OCI-LY3 (cell line): ENCODE results near the gene AKAP8L.

ENCODE experiments used
- EZH2phosphoT487 ChIP-seq: fragments of 200-600 bp; shearing (Covaris generic); IDR thresholded peaks from 2 replicates; pipeline ENCODE4 v1.6.1; 2018; ENCODE audit warnings: antibody characterized with exemption, mixed run types, low read depth
- TF ChIP-seq, protein P1 (sequence below): fragments of 200-600, 300-600 bp; sonication (generic); IDR thresholded peaks from 2 replicates; pipeline ENCODE4 v1.5.1; 2014; ENCODE audit warnings: antibody characterized with exemption, low read length, low read depth

DNA sequence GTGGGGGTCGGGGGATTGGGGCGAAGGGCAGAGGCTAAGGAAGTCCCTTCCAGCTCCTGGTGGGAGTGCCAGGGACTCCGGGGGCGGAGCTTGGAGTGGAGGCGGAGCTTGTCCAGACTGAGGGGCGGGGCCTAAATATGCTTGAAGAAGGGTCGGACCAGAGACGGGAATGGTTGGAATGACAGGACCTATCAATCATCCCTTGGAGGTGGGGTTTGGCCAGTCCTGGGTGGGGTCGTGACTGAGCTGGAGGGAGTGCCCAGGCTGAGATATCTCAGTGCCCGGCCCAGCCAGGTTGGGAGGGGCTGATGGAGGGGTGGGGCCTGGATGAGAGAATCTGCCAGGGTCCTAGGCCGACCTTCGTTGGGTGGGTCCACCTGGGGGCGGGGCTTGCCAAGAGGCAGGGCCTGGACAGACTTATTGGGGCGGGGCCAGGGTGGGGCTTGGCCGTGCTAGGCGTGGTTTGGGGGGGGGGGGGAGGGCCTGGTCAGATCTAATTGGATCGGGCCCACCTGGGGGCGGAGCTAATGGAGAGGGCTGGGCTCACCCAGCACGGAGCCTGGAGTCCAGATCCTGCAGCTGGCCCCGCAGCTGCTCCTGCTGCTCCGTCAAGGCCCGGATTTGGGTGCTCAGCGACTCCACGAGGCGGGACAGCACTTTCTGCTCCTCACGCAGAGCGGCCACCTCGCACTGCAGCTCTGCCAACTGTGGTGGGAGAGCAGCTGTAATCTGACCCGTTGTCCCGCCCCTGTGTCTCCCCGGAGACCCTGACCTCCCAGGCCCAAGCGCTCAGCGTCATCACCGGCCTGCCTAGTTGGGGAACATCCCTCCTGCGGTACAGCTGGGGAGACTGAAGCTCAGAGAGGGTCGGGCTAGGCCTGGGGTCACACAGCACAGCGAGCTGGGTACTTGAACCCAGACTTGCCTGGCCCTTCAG is 33.6 kb upstream of the AKAP8L start:
- TF ChIP-seq, protein P1, sequence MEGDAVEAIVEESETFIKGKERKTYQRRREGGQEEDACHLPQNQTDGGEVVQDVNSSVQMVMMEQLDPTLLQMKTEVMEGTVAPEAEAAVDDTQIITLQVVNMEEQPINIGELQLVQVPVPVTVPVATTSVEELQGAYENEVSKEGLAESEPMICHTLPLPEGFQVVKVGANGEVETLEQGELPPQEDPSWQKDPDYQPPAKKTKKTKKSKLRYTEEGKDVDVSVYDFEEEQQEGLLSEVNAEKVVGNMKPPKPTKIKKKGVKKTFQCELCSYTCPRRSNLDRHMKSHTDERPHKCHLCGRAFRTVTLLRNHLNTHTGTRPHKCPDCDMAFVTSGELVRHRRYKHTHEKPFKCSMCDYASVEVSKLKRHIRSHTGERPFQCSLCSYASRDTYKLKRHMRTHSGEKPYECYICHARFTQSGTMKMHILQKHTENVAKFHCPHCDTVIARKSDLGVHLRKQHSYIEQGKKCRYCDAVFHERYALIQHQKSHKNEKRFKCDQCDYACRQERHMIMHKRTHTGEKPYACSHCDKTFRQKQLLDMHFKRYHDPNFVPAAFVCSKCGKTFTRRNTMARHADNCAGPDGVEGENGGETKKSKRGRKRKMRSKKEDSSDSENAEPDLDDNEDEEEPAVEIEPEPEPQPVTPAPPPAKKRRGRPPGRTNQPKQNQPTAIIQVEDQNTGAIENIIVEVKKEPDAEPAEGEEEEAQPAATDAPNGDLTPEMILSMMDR: no peak
- no peak for TF ChIP-seq EZH2phosphoT487
